Natural killer cell (primary cell): Measurements from ENCODE around the gene SIX4. TPM values are rescaled to one million over a fixed set of nuclear protein-coding genes. Genes with fewer than 3 reads are reported as not detected.

Experiments
- ATAC-seq, 3 donors: fragments of 150-1000 bp in 2 of 3; fragments of 200-7000 bp in 1 of 3; cut with Tn5 transposase; 1 replicate in 1 of 3; 2 replicates in 2 of 3; pipeline ENCODE4 v1.10.0; 2021; ENCODE audit warnings: mild to moderate bottlenecking in 2 of 3, moderate library complexity in 2 of 3
- DNase-seq, 2 donors: peaks; one replicate each; pipeline versions ENCODE4 v3.0.0 to v3.0.0-alpha.2; 2013 to 2021; ENCODE audit warnings: mixed read lengths in 1 of 2
- H3K27ac ChIP-seq: one replicate; pipeline ENCODE4 v1.5.1; 2013; ENCODE audit warnings: mild to moderate bottlenecking, low read length
- H3K27me3 ChIP-seq: one replicate; pipeline ENCODE4 v1.6.1; 2013; ENCODE audit warnings: low read length; ENCODE audit not compliant: control insufficient read depth, insufficient read depth
- H3K36me3 ChIP-seq: one replicate; pipeline ENCODE4 v1.6.1; 2013; ENCODE audit warnings: low read length; ENCODE audit not compliant: control insufficient read depth, insufficient read depth
- H3K4me1 ChIP-seq: one replicate; pipeline ENCODE4 v1.6.1; 2013; ENCODE audit warnings: low read length; ENCODE audit not compliant: control insufficient read depth, insufficient read depth
- H3K4me3 ChIP-seq: one replicate; pipeline ENCODE4 v1.5.1; 2013; ENCODE audit warnings: low read length
- H3K9me3 ChIP-seq: one replicate; pipeline ENCODE4 v1.6.1; 2013; ENCODE audit warnings: low read length; ENCODE audit not compliant: control insufficient read depth, insufficient read depth
- H3K27ac Mint-ChIP-seq, 2 donors: one replicate each; pipeline ENCODE4 v1.8.0; 2022; ENCODE audit warnings: mild to moderate bottlenecking in 2 of 2, mixed read lengths in 2 of 2, moderate library complexity in 1 of 2
- H3K27me3 Mint-ChIP-seq, 2 donors: one replicate each; pipeline ENCODE4 v1.8.0; 2022; ENCODE audit warnings: low read depth in 2 of 2, mixed read lengths in 2 of 2
- H3K36me3 Mint-ChIP-seq: one replicate; pipeline ENCODE4 v1.8.0; 2022; ENCODE audit warnings: mixed read lengths
- H3K4me1 Mint-ChIP-seq, 2 donors: one replicate each; pipeline ENCODE4 v1.8.0; 2022; ENCODE audit warnings: mixed read lengths in 2 of 2
- H3K4me3 Mint-ChIP-seq: one replicate; pipeline ENCODE4 v1.8.0; 2022; ENCODE audit warnings: mild to moderate bottlenecking, moderate library complexity, mixed read lengths
- H3K9me3 Mint-ChIP-seq, 2 donors: one replicate each; pipeline ENCODE4 v1.8.0; 2022; ENCODE audit warnings: mixed read lengths in 2 of 2
- WGBS: methylation state at CpG from one replicate; pipeline ENCODE4 v1.1.7; 2013; ENCODE audit warnings: missing lambda C conversion rate; ENCODE audit not compliant: insufficient coverage; 5-methylcytosine and 5-hydroxymethylcytosine counted together
- intact Hi-C: fragments of 100-400 bp; cut with micrococcal nuclease; formaldehyde crosslinking; loops from one replicate; pipeline ENCODE4 v1.14.2; 2022
- total RNA-seq, 4 donors: library from RNA; stranded (reverse); fragments of 120-200 nt in 1 of 4; gene quantifications; one replicate each; pipeline versions ENCODE4 v1.2.3 to v1.2.4, GENCODE V29; 2013 to 2022
- TF ChIP-seq, protein P1 (sequence below): fragments of 200-600 bp; IDR thresholded peaks from one replicate; pipeline ENCODE4 v1.8.0; 2022; ENCODE audit warnings: antibody characterized with exemption

Gene SIX4
- total RNA-seq, 3 donors from 2014 or later (not counting 1 experiment from before 2014, with no cell fraction given), result not detected

DNA sequence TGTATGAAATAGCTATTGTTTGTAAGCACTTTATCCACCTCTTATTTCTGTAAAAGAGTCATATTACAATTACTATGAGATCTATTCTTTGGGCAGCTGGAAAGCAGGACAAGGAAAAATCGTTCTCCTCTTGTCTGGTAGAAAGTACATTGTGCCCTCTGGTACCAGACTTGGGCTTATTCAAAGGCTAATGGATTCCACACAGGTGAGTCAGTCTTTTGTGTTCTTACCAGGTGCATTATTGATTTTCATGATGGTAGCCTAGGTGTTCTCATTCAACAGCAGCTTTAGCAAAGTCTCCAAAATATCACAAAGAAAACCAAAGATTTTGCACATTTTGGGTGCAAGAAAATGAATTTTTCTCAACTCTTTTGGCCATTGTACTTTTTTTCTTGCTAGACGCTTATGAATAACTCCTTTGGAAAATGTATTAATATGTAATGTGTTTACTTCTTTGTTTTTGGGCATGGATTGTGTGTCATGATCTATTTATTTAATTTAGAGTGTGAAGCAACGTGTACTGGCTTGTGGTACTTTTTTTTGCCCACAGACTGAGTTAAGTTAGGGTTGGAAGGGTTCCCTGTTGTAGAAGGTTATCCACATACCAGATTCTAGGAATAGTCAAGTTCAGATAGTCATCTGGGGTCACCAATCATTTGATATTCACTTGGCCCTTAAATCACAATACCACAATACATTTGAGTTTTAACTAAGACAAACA, 36.7 kb upstream of the SIX4 start:
- H3K27ac ChIP-seq, result no peak overlapping the region
- H3K27me3 Mint-ChIP-seq, result peaks cover 0 to 3% of the 10 kb centered on the region in 2 donors
- intact Hi-C loops, result no loop called here
- no peak for DNase-seq
- TF ChIP-seq, protein P1, sequence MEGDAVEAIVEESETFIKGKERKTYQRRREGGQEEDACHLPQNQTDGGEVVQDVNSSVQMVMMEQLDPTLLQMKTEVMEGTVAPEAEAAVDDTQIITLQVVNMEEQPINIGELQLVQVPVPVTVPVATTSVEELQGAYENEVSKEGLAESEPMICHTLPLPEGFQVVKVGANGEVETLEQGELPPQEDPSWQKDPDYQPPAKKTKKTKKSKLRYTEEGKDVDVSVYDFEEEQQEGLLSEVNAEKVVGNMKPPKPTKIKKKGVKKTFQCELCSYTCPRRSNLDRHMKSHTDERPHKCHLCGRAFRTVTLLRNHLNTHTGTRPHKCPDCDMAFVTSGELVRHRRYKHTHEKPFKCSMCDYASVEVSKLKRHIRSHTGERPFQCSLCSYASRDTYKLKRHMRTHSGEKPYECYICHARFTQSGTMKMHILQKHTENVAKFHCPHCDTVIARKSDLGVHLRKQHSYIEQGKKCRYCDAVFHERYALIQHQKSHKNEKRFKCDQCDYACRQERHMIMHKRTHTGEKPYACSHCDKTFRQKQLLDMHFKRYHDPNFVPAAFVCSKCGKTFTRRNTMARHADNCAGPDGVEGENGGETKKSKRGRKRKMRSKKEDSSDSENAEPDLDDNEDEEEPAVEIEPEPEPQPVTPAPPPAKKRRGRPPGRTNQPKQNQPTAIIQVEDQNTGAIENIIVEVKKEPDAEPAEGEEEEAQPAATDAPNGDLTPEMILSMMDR, result no peak
- H3K4me3 ChIP-seq, result no peak overlapping the region
- peaks cover 5% of the 10 kb centered on the region for H3K4me1 ChIP-seq
- peaks cover 20 to 23% of the 10 kb centered on the region in 2 donors for H3K4me1 Mint-ChIP-seq
- H3K27me3 ChIP-seq, result no peaks in the 10 kb centered on the region
- H3K9me3 ChIP-seq, result no peaks in the 10 kb centered on the region
- H3K9me3 Mint-ChIP-seq, result no peaks in the 10 kb centered on the region
- no peaks in the 10 kb centered on the region for H3K36me3 Mint-ChIP-seq
- no peak overlapping the region for H3K27ac Mint-ChIP-seq
- ATAC-seq, result no peak
- WGBS, result 91% methylated on average over 3 of the region's 3 CpGs
- H3K36me3 ChIP-seq, result no peaks in the 10 kb centered on the region
- no peak overlapping the region for H3K4me3 Mint-ChIP-seq

DNA sequence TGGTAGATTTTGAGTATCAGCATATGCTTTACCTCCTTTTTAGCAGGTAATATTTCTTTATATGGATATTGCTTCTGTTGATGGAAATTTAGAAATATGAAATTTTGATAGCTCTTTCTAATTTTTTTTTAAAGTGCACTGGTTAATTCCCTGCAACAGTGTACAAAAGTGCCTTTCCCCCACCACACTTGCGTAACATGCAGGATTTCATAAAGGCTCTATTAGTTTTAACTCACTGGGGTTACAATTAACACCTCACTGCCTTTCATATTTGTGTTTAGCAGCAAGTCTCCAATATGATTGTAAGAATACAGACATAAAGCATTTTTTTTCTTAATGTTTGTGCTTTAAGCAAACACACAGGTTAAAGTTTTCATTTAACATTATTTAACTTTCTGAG, 36.1 kb upstream of the SIX4 start:
- Histone ChIP-seq H3K9me3 (no peaks in the 10 kb centered on the region), H3K27ac (no peak overlapping the region), H3K4me3 (no peak overlapping the region), H3K27me3 (no peaks in the 10 kb centered on the region), H3K4me1 (peaks cover 5% of the 10 kb centered on the region), H3K36me3 (no peaks in the 10 kb centered on the region)
- WGBS, result 100% methylated on average over 1 of the region's 1 CpG
- no peaks in the 10 kb centered on the region for H3K36me3 Mint-ChIP-seq
- H3K9me3 Mint-ChIP-seq, result no peaks in the 10 kb centered on the region
- DNase-seq, result no peak
- peaks cover 20 to 23% of the 10 kb centered on the region in 2 donors for H3K4me1 Mint-ChIP-seq
- peaks cover 0 to 3% of the 10 kb centered on the region in 2 donors for H3K27me3 Mint-ChIP-seq
- H3K27ac Mint-ChIP-seq, result no peak overlapping the region
- H3K4me3 Mint-ChIP-seq, result no peak overlapping the region
- TF ChIP-seq, protein P1, result no peak
- intact Hi-C loops, result no loop called here
- no peak for ATAC-seq

DNA sequence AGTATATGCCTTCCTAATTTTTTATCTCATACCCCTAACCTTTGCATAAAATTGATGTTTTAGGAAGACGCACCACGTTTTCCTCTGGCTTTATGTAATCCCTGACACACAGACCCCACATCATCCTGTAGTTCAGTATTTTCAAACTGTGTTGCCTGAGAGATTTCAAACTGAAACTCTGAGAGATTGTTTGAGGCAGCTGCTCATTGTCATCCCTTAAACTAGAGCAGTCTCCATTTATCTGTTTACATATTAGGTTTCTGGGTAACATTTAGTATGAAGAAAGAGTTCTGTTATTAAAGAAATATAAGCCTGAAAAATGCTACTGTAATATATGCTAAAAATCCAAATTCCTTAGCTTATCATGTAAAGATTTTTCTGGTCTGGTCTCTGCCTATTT, 34.7 kb upstream of the SIX4 start:
- Histone ChIP-seq H3K4me3 (no peak overlapping the region), H3K9me3 (no peaks in the 10 kb centered on the region), H3K4me1 (peaks cover 18% of the 10 kb centered on the region), H3K36me3 (no peaks in the 10 kb centered on the region), H3K27me3 (no peaks in the 10 kb centered on the region), H3K27ac (no peak overlapping the region)
- Mint-ChIP-seq H3K4me1 (peaks cover 23 to 25% of the 10 kb centered on the region in 2 donors), H3K27me3 (peaks cover 0 to 3% of the 10 kb centered on the region in 2 donors), H3K4me3 (peak overlapping the region; percentile 76), H3K9me3 (no peaks in the 10 kb centered on the region), H3K36me3 (no peaks in the 10 kb centered on the region), H3K27ac (peak overlapping the region; percentile 34 to 59)
- intact Hi-C loops, result no loop called here
- 36% methylated on average over 2 of the region's 2 CpGs for WGBS
- DNase-seq (no peak), ATAC-seq (no peak)
- TF ChIP-seq, protein P1, result no peak

DNA sequence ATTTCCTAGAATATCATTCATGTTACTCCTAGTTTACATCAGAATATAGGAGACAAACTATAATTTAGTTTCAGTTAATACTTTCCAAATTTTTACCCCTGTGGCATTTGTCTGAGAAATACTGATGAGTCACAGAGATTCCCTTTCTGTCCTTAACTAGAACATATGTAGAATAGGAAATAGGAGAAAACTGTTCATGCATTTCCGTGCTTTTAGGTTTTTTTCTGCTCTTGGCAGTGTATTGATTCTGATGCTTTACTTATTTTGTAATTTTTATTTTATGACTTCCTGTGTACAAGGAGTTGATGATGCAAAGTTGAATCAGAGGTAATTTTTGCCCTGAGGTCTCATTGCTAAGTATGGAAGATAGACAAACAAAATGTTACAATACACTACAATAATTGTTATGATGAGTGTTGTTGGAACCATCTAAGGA, 33.4 kb upstream of the SIX4 start:
- no peak overlapping the region for H3K4me3 ChIP-seq
- no peak overlapping the region for H3K27ac ChIP-seq
- no peaks in the 10 kb centered on the region for H3K36me3 ChIP-seq
- peak overlapping the region; percentile 23 to 59 for H3K27ac Mint-ChIP-seq
- intact Hi-C loops, result no loop called here
- H3K9me3 ChIP-seq, result no peaks in the 10 kb centered on the region
- no peak overlapping the region for H3K4me3 Mint-ChIP-seq
- DNase-seq (no peak), ATAC-seq (no peak)
- no peaks in the 10 kb centered on the region for H3K9me3 Mint-ChIP-seq
- WGBS, result no CpG with 5 or more reads among the region's 1 CpG
- TF ChIP-seq, protein P1, result no peak
- H3K4me1 ChIP-seq, result peaks cover 25% of the 10 kb centered on the region
- no peaks in the 10 kb centered on the region for H3K36me3 Mint-ChIP-seq
- peaks cover 0 to 3% of the 10 kb centered on the region in 2 donors for H3K27me3 Mint-ChIP-seq
- peaks cover 33 to 35% of the 10 kb centered on the region in 2 donors for H3K4me1 Mint-ChIP-seq
- no peaks in the 10 kb centered on the region for H3K27me3 ChIP-seq
